Cardiac septum (tissue), 1 donor: Measurements from ENCODE around the gene PTP4A2. TPM values are rescaled to one million over a fixed set of nuclear protein-coding genes. Genes with fewer than 3 reads are reported as not detected.

Source experiments
- DNase-seq: peaks from one replicate; pipeline ENCODE4 v3.0.0-alpha.2; 2020; ENCODE audit warnings: low spot score
- intact Hi-C: fragments of 100-400 bp; cut with DNase I; formaldehyde crosslinking; loops from one replicate; pipeline ENCODE4 v1.14.0; 2022
- long read RNA-seq: library from polyadenylated mRNA; unstranded; transcript quantifications from one replicate; pipeline ENCODE4 v2.0.0, GENCODE V29; 2021
- total RNA-seq: library from RNA; stranded (reverse); fragmentation: NEBNext Ultra II Directional; extraction: Animal tissue kit (Norgen Biotek cat#: 25700); gene quantifications from one replicate; pipeline ENCODE4 v1.2.1, GENCODE V29; 2021
- donor health status: DM: no; HTN: no; CAD: no.

PTP4A2 gene
- 216 TPM for total RNA-seq
- long read RNA-seq, transcript PTP4A2-221 (6 exons, 3,921 nt): major isoform, 307 of 348 reads
- long read RNA-seq, transcript PTP4A2-218 (5 exons, 3,353 nt): minor isoform, 5 of 348 reads
- long read RNA-seq, partial matches to known transcripts: 3 of 348 reads
- long read RNA-seq, other reads (novel, unspliced or antisense): 33 of 348 reads

DNA sequence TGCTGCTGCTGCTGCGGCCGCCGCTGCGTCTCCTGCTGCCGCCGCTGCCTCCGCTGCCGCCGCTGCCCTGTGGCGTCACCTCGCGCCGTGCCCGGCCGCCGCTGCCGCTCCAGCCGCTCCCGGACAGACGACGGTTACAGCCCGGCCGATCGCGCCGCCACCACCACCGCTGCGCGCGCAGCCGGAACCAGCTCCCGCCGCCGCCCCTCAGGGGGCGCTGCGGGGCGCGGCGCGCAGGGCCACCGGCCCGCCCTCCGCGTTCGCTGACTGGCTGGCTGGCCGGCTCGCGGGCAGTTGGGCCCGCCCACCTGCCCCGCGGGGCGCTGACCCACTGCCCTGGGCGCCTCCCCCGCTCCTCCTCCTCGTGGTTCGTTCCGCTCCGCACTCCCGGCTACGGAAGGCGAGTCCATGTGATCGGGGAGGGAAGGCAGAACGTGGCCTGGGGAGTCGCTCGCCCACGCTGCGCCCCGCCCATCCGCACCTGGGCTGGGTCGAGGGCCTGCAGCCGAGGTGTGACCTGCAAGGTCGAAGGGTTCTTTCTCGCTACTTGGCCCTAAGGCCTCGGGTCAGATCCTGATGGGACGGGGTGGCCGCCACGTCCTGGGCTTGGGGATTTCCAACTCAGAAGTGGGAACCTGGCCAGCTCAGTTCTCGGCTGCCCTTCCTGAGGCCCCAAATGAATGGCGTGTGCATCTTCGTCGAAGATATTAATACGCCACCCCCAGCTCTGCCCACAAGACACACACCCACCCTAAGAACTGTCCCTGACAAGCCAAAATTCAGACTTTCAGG is at the start of gene PTP4A2:
TSS of gene PTP4A2 (minus strand) at position 185 of the 792 bp plus-strand sequence. CDS start 19,303 bp downstream, outside the sequence.
- intact Hi-C loops: loop anchor here (2.0 to 10.0 kb wide), 4 partner anchors 16 to 364 kb away; partner anchors contain the start of genes KHDRBS1 and TINAGL1
- peak; percentile 98 for DNase-seq

DNA sequence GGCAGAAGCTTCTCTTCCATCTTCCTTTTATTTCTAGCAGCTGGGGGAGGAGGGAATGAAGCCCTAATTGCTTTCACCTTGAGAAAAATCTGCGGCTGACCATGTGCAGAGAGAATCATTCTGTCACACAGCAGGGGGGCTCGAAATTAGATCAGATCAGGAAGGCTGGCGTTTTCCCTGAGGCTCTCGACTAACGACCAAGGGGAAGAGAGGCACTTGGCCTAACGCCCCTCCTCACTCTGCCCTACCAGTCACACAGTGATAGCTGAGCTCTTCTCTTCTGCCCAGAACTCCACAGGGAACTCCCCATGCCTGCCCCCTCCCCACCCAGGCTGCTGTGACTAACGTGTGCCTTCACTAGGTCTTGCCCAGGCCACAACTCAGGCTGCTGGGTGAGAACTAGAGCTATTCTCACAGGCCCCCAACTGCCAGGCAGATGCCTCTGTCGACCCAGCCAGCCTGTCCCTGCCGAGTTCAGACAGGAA is 49.0 kb upstream of the PTP4A2 start:
- intact Hi-C loops: no loop called here

DNA sequence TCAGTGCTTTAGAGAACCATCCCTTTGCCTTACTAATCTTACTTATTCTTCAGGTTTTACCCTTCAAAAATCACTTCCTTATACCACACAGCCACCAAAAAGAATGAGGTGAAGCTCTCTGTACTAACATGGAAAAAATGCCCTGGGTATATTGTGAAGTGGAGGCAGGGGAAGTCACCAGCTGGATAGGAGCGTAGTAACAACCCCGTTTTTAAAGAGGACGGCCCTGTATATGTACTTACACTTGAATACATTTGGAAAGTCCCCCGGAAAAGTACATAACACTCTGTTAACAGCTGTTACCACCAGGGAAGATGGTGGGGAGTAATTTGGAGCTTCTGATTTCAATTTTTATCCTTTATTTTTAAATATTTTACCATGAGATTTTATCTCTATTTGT is 47.3 kb upstream of the PTP4A2 start:
- intact Hi-C loops: no loop called here
- no peak for DNase-seq

More for the DNA sequence above, 49.0 kb upstream of the PTP4A2 start:
- DNase-seq: no peak

DNA sequence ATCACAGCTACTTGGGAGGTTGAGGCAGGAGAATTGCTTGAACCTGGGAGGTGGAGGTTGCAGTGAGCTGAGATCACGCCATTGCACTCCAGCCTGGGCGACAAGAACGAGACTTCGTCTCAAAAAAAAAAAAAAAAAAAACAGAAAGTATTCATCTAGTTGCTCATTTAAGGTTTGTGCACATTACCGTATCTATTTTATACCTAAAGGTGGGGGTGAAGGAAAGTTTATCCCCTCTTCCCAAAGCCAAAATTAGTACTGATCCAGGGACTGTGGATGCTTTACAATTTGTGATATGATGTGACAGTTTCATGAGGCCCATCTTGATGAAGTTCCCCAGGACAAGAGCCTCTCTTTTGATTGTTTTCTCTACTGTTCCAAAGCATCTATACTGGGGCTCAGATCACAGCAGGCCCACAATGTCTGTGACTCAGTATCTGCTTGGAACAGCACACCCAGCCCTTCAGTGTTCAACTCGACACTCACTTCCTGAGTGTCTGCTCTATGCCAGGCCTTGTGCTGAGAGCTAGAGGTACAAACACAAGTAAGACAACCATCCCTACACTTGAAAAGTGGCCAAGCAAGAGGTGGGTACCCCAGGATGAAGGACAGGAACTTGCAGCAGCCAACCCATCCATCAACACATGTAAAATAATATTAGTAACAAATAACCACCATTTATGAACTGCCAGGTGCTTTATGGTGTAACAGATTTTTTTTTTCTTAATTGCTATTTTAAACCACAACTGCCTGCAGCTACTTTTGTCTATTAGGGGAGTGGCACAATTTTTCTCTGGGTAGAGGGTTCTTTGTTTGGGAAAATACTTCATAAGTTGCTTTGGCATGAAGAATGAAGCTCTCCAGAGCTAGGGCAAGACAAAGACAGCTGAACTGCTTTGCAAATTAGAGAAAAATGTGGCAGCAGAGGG is 46.5 kb upstream of the PTP4A2 start:
- DNase-seq: no peak
- intact Hi-C loops: no loop called here

DNA sequence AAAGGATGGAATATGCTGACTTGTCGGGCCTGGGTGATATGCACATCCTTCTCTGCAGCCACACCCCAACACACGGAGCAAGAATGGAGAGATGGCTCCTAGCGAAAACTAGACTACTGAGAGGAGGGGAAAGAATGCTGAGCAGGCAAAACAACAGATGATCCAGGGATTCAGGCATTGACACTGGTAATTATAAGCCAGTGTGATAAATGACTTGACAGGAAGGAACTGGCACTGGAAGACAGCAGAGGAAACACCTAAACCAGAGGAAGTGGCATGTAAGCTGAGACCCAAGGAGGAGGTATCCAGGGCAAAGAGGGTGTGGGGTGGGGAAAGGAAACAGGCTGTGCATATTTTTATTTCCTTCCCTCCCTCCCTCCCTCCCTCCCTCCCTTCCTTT is 43.8 kb upstream of the PTP4A2 start:
- intact Hi-C loops: no loop called here
- DNase-seq: no peak

DNA sequence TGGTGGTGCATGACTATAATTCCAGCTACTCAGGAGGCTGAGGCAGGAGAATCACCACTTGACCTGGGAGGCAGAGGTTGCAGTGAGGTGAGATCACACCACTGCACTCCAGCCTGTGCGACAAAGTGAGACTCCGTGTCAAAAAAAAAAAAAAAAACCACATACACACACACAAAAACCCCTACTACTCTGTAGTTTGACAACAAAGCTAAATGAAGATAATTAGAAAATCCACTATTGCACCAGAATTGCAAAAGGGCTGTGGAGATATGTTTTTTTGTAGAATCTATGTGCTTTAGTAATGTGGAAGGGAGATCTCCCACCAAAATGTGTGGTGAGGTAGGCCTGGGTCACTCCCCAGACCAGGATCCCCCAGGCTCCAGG is 43.3 kb upstream of the PTP4A2 start:
- intact Hi-C loops: no loop called here
- no peak for DNase-seq

DNA sequence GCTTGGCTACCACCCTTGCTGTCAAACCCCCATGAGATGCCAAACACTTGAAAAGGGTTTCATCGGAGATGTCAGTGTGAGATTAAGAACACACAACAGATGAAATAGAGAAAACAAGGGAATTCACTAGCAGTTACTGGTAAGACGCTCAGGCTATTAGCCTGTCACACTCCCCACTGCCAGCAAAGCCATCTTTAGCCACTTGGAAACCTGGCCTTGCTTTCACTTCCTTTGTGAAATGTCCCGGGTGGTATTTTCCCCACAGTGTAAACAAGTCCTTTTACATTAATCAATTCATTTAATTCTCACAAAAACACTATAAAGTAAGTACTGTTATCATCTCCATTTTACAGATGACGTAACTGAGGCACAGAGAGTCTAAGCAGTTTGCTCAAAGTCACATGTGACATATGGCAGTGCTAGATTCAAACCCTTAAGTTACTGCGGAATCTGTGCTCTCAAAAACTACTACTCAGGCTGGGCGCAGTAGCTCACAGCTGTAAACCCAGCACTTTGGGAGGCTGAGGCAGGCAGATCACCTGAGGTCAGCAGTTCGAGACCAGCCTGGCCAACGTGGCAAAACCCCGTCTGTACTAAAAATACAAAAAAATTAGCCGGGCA is 42.8 kb upstream of the PTP4A2 start:
- DNase-seq: no peak
- intact Hi-C loops: no loop called here

DNA sequence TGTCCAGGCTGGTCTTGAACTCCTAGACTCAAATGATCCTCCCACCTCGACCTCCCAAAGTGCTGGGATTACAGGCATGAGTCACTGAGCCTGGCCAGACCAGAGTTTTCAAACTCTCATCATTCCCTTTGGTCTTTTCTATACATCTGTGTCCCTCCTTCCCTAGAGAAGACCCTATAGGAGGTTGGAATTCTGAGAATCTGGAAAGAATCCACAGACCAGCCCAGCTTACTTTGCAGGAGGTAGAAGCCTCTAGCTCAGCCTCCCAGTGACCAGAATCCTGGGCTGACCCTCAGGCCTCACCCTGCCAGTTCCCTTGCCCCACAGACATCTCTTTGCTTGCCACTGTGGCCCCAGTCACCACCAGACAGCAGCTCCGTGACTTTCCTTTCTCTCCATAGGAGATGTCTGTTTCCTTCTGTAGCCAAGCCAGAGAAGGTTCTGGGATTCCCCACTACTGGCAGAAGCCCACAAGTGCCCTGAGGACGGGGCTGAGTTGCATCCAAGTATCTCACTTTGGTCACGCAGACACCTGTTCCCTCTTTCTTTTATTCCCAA is 40.8 kb upstream of the PTP4A2 start:
- no peak for DNase-seq
- intact Hi-C loops: no loop called here

DNA sequence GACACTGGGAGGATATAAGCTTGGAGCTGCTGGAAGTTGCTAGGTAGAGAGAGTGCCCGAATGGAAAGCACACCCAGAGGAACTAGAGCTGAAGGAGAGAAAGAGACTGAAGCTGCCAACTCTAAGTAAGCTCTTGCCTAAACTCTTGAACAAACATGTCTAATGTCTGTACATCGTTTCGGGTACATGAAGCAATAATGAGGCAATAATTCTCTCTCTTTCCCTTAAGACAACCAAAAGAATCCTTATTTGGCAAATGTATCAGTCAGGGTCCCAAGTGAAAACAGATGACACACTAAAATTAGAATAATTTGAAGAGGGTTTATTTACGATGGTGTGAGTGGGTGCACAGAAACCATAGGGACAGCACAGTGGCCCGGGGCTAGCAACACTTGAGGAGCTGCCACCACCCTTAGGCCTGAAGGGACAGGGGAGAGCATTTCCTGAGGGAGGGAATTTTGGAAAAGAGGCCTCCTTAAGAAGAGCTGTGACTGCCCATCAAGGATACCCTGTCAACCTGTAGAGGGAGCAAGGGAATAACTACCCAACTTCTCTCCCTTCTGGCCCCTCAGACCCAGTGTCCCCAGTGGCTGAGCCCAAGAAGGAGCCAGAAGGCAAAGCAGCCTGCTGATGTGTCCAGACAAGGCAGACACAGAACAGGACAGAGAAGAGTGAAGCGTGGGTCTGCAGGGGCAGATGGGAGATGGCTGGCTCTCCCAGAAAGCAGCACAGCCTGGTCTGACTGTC is 39.4 kb upstream of the PTP4A2 start:
- intact Hi-C loops: no loop called here
- no peak for DNase-seq

DNA sequence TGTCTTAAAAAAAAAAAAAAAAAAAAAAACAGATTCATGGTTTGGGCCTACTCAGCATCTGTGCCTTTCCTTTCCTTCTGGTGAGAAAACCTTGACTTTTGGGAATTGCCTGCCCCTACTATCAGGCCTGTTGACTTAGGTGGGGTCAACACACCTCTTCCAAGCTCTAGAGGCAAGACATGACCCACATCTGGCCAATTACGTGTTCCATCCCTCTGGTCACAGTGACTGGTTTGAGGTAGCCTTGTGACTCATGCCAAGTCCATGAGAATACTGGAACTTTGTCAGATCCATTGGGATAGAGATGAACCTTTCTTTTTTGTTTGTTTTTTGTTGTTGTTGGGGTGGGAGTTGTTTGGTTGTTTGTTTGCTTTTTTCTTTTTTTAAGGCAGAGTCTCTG is 38.2 kb upstream of the PTP4A2 start:
- no peak for DNase-seq
- intact Hi-C loops: no loop called here

DNA sequence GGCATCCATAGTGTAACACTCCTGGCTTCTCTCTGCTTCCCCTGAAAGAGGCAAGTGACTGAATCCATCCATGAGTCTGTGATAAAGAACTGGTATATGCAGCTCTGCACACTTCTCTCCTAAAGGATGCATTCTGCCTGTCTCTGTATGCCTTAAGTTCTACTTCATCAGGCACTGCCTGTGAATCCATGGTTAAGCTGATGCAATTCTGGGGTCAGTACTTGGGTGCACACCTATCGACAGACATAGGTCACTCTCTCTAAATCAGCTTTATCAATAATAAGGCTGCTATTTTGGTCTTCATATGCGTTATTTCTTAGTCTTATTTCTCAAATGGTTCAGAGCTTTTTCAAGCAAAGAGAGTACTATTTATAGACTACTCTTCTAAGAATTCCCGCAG is 32.7 kb upstream of the PTP4A2 start:
- intact Hi-C loops: no loop called here
- DNase-seq: no peak

DNA sequence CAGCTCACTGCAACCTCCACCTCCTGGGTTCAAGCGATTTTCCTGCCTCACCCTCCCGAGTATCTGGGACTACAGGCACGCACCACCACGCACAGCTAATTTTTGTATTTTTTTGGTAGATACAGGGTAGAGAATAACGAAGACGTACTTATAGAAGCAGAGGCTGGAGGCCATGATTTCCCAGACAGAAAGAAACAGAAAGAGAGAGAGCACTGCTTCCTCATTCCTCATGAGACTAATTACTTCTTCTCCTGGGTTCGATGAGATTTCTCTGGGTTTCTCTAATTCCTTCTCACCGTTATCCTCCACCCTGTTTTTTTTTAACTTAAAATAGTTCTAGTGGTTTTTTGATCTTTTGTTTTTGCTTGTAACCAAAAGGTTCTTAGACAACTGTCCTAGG is 23.4 kb upstream of the PTP4A2 start:
- intact Hi-C loops: loop anchor here (5.0 kb wide), 1 partner anchor 294 kb away; no protein-coding TSS in a partner anchor
- no peak for DNase-seq

DNA sequence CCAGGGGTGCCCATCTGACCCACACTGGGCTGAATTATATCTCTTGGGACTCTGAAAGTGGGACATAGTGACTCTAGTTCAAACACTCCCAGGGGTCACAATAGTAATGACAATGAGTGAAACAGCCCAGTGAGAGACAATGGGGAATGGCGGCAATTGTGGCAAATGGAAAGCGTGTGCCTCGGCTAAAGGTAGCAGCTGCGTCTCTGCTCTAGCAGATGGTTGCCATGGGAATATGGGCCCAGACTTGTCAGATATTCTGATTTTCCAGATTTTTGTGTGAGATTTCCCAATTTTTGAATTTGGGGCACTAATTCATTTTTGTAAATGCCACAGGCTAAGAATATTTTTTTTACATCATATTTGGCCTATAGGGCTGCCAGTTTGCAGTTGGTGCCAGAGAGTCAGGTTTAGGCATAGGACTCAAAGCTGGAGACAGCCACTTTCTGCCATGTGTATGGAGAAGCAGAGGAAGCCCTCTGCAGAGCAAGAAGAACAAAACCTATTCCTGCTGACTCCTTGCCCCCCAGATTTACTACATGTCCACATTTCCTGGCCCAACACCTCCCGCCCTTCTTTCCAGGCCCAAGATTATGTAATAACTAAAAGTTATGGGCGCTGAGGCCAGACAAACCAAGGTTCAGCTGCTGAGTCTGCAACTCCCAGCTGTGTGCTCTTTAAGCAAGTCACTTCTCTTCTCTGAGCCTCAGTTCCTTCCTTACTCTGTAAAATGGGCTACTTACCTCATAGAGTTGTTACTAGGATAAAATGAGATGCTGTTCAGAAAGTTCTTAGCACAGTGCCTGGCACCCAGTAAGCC is 21.6 kb upstream of the PTP4A2 start:
- intact Hi-C loops: loop anchor here (5.0 kb wide), 1 partner anchor 292 kb away; no protein-coding TSS in a partner anchor
- no peak for DNase-seq

DNA sequence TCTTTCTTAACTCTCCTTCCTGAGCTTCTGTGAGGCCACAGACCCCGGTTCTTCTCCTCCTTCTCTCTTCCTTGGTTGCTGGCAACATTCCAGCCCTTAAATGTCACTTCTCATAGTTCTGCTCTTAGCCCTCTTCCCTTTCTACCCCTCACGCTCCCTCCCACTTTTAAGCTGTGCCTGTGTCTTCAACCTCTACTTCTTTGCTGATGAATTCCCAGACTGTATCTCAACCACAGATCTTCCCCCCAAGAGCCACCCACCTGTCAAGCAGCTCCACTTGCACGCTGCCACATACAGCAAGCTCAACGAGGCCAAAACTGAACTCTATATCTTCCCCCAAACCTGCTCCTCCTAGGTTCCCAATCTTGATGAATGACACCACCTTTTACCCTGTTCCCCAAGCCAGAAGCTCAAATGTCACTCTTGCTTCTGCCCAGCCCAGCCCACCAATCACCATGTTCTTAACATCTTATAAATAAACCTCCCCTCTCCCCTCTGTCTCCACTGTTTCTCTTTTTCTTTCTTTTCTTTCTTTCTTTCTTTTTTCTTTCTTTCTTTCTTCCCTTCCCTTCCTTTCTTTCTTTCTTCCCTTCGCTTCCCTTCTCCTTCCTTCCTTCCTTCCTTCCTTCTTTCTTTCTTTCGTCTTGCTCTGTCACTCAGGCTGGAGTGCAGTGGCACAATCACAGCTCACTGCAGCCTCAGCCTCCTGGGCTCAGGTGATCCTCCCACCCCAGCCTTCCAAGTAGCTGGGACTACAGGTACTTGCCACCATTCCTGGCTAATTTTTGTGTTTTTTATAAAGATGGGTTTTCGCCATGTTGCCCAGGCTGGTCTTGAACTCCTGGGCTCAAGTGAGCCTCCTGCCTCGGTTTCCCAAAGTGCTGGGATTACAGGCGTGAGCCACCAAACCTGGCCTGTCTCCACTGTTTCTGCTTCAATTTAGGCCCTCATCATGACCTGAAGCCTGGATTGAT is 19.8 kb upstream of the PTP4A2 start:
- intact Hi-C loops: no loop called here
- no peak for DNase-seq

DNA sequence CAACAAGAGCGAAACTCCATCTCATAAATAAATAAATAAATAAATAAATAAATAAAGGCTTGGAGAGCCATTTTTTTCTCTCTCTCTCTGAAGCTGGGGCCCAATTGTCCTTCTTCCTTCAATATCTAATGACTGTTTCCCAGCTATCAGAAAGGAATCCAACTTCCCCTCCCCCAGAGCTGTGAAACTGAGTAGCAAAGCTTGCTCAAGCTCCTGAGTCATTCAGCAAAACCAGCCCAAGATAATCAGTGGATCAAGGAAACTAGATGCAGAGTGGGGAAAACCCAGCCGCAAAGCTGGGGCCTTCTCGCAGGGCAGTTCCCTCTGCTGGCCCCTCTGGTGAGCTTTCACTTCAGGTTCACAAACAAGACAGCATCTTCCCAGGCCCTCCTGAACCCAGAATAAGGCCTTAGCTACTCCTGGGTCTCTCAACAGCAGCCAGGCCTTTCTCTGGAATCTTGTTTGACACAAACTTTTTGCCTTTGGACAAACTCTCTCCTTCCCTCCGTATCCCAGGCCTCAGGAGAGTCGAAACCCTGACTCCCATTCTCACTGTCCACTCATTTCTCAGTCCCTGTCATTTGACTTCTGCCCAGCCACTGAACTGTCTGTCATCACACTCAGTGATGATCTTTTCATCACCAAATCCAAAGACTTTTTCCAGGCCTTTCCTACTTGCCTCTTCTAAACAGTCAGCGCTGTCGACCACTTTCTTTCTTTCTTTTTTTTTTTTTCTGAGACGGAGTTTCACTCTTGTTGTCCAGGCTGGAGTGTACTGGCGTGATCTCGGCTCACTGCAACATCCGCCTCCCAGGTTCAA is 18.0 kb upstream of the PTP4A2 start:
- DNase-seq: peak; percentile 86
- intact Hi-C loops: loop anchor here (2.0 kb wide), 1 partner anchor 17 kb away; the partner anchor contains the start of gene PTP4A2
